ENCODE results near the gene FAF1.

The FAF1 gene

GRCh38 chr1:50422946-50423669 lies 537.0 kb downstream of the FAF1 start, which contains the start of gene DMRTA2:
DMRTA2 (minus strand) TSS chr1:50423443; CDS start chr1:50421536, 1,907 bp downstream.
- no peak for DNase-seq

- DNase-seq = no peak
Observed at GRCh38 chr1:50422675-50422945, 537.5 kb downstream of the FAF1 start.

GRCh38 chr1:50421768-50422674 lies 538.0 kb downstream of the FAF1 start:
- no peak for DNase-seq

- no peak for DNase-seq
Observed at GRCh38 chr1:50421366-50421748, 538.7 kb downstream of the FAF1 start.

- no peak for DNase-seq
Observed at GRCh38 chr1:50420689-50421365, 539.2 kb downstream of the FAF1 start.

GRCh38 chr1:50419907-50420677 lies 540.0 kb downstream of the FAF1 start:
- no peak for DNase-seq

- DNase-seq = no peak
Observed at GRCh38 chr1:50419192-50419906, 540.7 kb downstream of the FAF1 start.

- no peak for DNase-seq
Observed at GRCh38 chr1:50418600-50419109, 541.4 kb downstream of the FAF1 start.

GRCh38 chr1:50417946-50418599 lies 542.0 kb downstream of the FAF1 start:
- no peak for DNase-seq

GRCh38 chr1:50417507-50417906 lies 542.6 kb downstream of the FAF1 start:
- DNase-seq = no peak

- DNase-seq = no peak
Observed at GRCh38 chr1:50416553-50417453, 543.3 kb downstream of the FAF1 start.

- no peak for DNase-seq
Observed at GRCh38 chr1:50416150-50416527, 543.9 kb downstream of the FAF1 start.

- DNase-seq = no peak
Observed at GRCh38 chr1:50415235-50416149, 544.6 kb downstream of the FAF1 start.

- no peak for DNase-seq
Observed at GRCh38 chr1:50414853-50415234, 545.2 kb downstream of the FAF1 start.

- DNase-seq = no peak
Observed at GRCh38 chr1:50412813-50413476, 547.1 kb downstream of the FAF1 start.

- DNase-seq = no peak
Observed at GRCh38 chr1:50405814-50406213, 554.3 kb downstream of the FAF1 start.

GRCh38 chr1:50393522-50394120 lies 566.4 kb downstream of the FAF1 start:
- no peak for DNase-seq

Data from activated CD4-positive, alpha-beta T cell treated with anti-CD3 and anti-CD28 coated beads, Interleukin-2, amount 50 U/mL, for 4 hours (primary cell).